Activated naive CD8-positive, alpha-beta T cell (primary cell): Measurements from ENCODE around the gene TPSD1.
"Not testable (repeated sequence)": the region's sequence is repeated elsewhere in the genome, so short reads cannot be mapped to it uniquely, and the experiment has no call there.

ENCODE experiments used
- H3K27ac Mint-ChIP-seq: one replicate; pipeline ENCODE4 v1.8.0; 2021; ENCODE audit warnings: mixed read lengths
- H3K27me3 Mint-ChIP-seq: one replicate; pipeline ENCODE4 v1.8.0; 2021; ENCODE audit warnings: mixed read lengths
- H3K36me3 Mint-ChIP-seq: one replicate; pipeline ENCODE4 v1.8.0; 2021; ENCODE audit warnings: mixed read lengths
- H3K4me1 Mint-ChIP-seq: one replicate; pipeline ENCODE4 v1.8.0; 2021; ENCODE audit warnings: low read depth, mixed read lengths
- H3K4me3 Mint-ChIP-seq: one replicate; pipeline ENCODE4 v1.8.0; 2021; ENCODE audit warnings: mild to moderate bottlenecking, mixed read lengths
- H3K9me3 Mint-ChIP-seq: one replicate; pipeline ENCODE4 v1.8.0; 2021; ENCODE audit warnings: low read depth, mixed read lengths

TPSD1 gene

GRCh38 chr16:1262210-1262845 lies 6.5 kb downstream of the TPSD1 start:
- Mint-ChIP-seq H3K27ac (no peak overlapping the region), H3K27me3 (peaks cover 2% of the 10 kb centered on the region), H3K4me1 (peaks cover 5% of the 10 kb centered on the region), H3K9me3 (no peaks in the 10 kb centered on the region), H3K36me3 (no peaks in the 10 kb centered on the region), H3K4me3 (no peak overlapping the region)

- Mint-ChIP-seq H3K27me3 (peaks cover 2% of the 10 kb centered on the region), H3K4me3 (no peak overlapping the region), H3K27ac (no peak overlapping the region), H3K4me1 (peaks cover 5% of the 10 kb centered on the region), H3K36me3 (no peaks in the 10 kb centered on the region), H3K9me3 (no peaks in the 10 kb centered on the region)
These were observed 7.0 kb downstream of the TPSD1 start for GRCh38 chr16:1262846-1263221.

- Mint-ChIP-seq H3K27me3 (peaks cover 2% of the 10 kb centered on the region), H3K9me3 (no peaks in the 10 kb centered on the region)
These were observed 7.9 kb downstream of the TPSD1 start for GRCh38 chr16:1263591-1264344.

GRCh38 chr16:1264345-1265089 lies 8.6 kb downstream of the TPSD1 start:
- Mint-ChIP-seq H3K9me3 (no peaks in the 10 kb centered on the region), H3K4me3 (no peak overlapping the region), H3K27me3 (peaks cover 2% of the 10 kb centered on the region), H3K4me1 (no peaks in the 10 kb centered on the region), H3K36me3 (no peaks in the 10 kb centered on the region), H3K27ac (no peak overlapping the region)

More at GRCh38 chr16:1263591-1264344, 7.9 kb downstream of the TPSD1 start:
- no peak overlapping the region for H3K27ac Mint-ChIP-seq
- H3K36me3 Mint-ChIP-seq, result no peaks in the 10 kb centered on the region
- peaks cover 5% of the 10 kb centered on the region for H3K4me1 Mint-ChIP-seq
- no peak overlapping the region for H3K4me3 Mint-ChIP-seq

GRCh38 chr16:1265090-1265630 lies 9.3 kb downstream of the TPSD1 start:
- H3K27ac Mint-ChIP-seq, result no peak overlapping the region
- no peak overlapping the region for H3K4me3 Mint-ChIP-seq
- no peaks in the 10 kb centered on the region for H3K4me1 Mint-ChIP-seq
- peaks cover 2% of the 10 kb centered on the region for H3K27me3 Mint-ChIP-seq
- no peaks in the 10 kb centered on the region for H3K9me3 Mint-ChIP-seq
- no peaks in the 10 kb centered on the region for H3K36me3 Mint-ChIP-seq

- Mint-ChIP-seq H3K36me3 (no peaks in the 10 kb centered on the region), H3K4me3 (no peak overlapping the region), H3K27me3 (peaks cover 2% of the 10 kb centered on the region), H3K27ac (no peak overlapping the region), H3K4me1 (no peaks in the 10 kb centered on the region), H3K9me3 (no peaks in the 10 kb centered on the region)
These were observed 10.0 kb downstream of the TPSD1 start for GRCh38 chr16:1265826-1266225.

- H3K27ac Mint-ChIP-seq, H3K4me3 Mint-ChIP-seq, H3K27me3 Mint-ChIP-seq, H3K9me3 Mint-ChIP-seq, H3K4me1 Mint-ChIP-seq, H3K36me3 Mint-ChIP-seq: not testable (repeated sequence)
These were observed 13.5 kb downstream of the TPSD1 start for GRCh38 chr16:1269418-1269817.

GRCh38 chr16:1271380-1271723 lies 15.5 kb downstream of the TPSD1 start:
- no peak overlapping the region for H3K27ac Mint-ChIP-seq
- peaks cover 3% of the 10 kb centered on the region for H3K27me3 Mint-ChIP-seq
- H3K4me3 Mint-ChIP-seq, result no peak overlapping the region
- no peaks in the 10 kb centered on the region for H3K9me3 Mint-ChIP-seq
- no peaks in the 10 kb centered on the region for H3K36me3 Mint-ChIP-seq
- peaks cover 6% of the 10 kb centered on the region for H3K4me1 Mint-ChIP-seq

GRCh38 chr16:1271724-1272413 lies 16.0 kb downstream of the TPSD1 start:
- not testable (repeated sequence) for H3K9me3 Mint-ChIP-seq, H3K27me3 Mint-ChIP-seq, H3K36me3 Mint-ChIP-seq, H3K4me3 Mint-ChIP-seq, H3K4me1 Mint-ChIP-seq, H3K27ac Mint-ChIP-seq

- Mint-ChIP-seq H3K4me1 (peaks cover 6% of the 10 kb centered on the region), H3K4me3 (no peak overlapping the region), H3K27ac (no peak overlapping the region), H3K9me3 (no peaks in the 10 kb centered on the region), H3K36me3 (no peaks in the 10 kb centered on the region), H3K27me3 (peaks cover 3% of the 10 kb centered on the region)
These were observed 16.8 kb downstream of the TPSD1 start for GRCh38 chr16:1272453-1273198.

GRCh38 chr16:1273816-1274215 lies 17.9 kb downstream of the TPSD1 start:
- Mint-ChIP-seq H3K27ac (no peak overlapping the region), H3K27me3 (peaks cover 3% of the 10 kb centered on the region), H3K4me3 (no peak overlapping the region), H3K4me1 (peaks cover 6% of the 10 kb centered on the region), H3K9me3 (no peaks in the 10 kb centered on the region), H3K36me3 (no peaks in the 10 kb centered on the region)

- H3K27me3 Mint-ChIP-seq, result peaks cover 3% of the 10 kb centered on the region
- H3K36me3 Mint-ChIP-seq, result no peaks in the 10 kb centered on the region
- peaks cover 6% of the 10 kb centered on the region for H3K4me1 Mint-ChIP-seq
- no peak overlapping the region for H3K27ac Mint-ChIP-seq
- H3K4me3 Mint-ChIP-seq, result no peak overlapping the region
- H3K9me3 Mint-ChIP-seq, result no peaks in the 10 kb centered on the region
These were observed 18.9 kb downstream of the TPSD1 start for GRCh38 chr16:1274767-1275166.

- no peak overlapping the region for H3K4me3 Mint-ChIP-seq
- no peaks in the 10 kb centered on the region for H3K9me3 Mint-ChIP-seq
- peaks cover 6% of the 10 kb centered on the region for H3K4me1 Mint-ChIP-seq
- no peak overlapping the region for H3K27ac Mint-ChIP-seq
- peaks cover 3% of the 10 kb centered on the region for H3K27me3 Mint-ChIP-seq
- no peaks in the 10 kb centered on the region for H3K36me3 Mint-ChIP-seq
These were observed 20.1 kb downstream of the TPSD1 start for GRCh38 chr16:1275791-1276579.

- no peak overlapping the region for H3K4me3 Mint-ChIP-seq
- H3K27me3 Mint-ChIP-seq, result peaks cover 3% of the 10 kb centered on the region
- H3K27ac Mint-ChIP-seq, result no peak overlapping the region
- H3K36me3 Mint-ChIP-seq, result no peaks in the 10 kb centered on the region
- H3K9me3 Mint-ChIP-seq, result no peaks in the 10 kb centered on the region
- H3K4me1 Mint-ChIP-seq, result peaks cover 3% of the 10 kb centered on the region
These were observed 20.7 kb downstream of the TPSD1 start for GRCh38 chr16:1276580-1276878.
